NCI-H1436 (cell line): ENCODE measurements around the gene NUDT2.
"Not testable (repeated sequence)": the region's sequence is repeated elsewhere in the genome, so short reads cannot be mapped to it uniquely, and the experiment has no call there.

Source experiments
- DNase-seq: peaks from one replicate; lab custom pipeline; 2025; lab: John Stamatoyannopoulos, UW

NUDT2 gene

GRCh38 chr9:34328987-34329832 lies at the start of gene NUDT2, which contains the start of gene KIF24:
TSS of gene NUDT2 (plus strand) at chr9:34329569. CDS start at chr9:34339040, 9,471 bp downstream.
TSS of gene KIF24 (minus strand) at chr9:34329268. CDS start at chr9:34311346, 17,922 bp downstream.
- peak; percentile 99 for DNase-seq

DNA sequence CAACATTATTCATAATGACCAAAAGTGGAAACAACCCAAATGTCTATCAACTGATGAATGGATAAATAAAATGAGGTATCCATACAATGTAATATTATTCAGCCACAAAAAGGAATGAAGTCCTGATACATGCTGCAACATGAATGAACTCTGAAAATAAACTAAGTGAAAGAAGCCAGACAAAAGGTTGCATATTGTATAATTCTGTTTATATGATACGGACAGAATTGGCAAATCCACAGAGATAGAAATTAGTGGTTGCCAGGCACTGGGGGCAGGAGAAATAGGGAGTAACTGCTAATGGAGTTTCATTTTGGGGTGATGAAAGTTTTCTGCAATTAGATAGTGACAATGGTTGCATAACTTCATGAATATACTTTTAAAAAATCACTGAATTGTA lies 47.3 kb upstream of the NUDT2 start:
- DNase-seq: no peak

DNA sequence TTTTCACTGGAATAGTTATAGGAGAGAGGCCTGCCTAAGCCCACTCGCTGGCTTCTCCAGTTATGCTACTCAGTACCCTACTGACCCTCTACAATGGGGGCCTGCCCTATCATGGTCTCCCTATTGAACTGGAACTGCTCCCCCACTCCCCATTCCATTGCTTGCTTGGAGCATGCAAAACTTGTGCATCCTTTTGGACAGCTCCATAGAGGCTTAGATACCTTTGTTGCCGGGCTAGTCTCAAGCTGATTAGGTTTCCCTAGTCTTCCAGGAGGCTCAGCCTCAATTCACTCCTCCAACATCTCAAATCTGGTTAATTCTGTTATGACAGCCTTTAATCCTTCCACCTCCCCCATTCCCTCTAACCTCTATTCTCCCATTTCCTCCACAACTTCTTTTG lies 40.2 kb upstream of the NUDT2 start:
- no peak for DNase-seq

DNA sequence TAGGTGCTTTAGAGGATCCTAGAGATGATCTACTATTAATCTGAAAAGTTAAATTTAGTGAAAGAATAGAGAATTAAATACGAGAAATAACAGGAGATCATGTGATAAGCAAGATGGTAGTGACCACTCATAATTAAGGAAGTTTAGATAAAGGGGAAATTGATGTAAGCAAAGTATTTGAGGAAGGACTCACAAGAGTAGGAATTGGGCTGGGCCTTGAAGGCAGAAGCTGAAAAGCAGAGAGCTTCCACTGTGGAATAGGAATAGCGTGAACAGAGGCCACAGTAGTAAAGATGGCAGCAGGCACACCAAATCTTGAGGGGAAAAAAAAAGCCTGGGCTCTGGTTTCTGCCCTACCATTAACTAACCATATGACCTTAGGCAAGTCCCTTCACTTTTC lies 38.3 kb upstream of the NUDT2 start:
- DNase-seq: no peak

DNA sequence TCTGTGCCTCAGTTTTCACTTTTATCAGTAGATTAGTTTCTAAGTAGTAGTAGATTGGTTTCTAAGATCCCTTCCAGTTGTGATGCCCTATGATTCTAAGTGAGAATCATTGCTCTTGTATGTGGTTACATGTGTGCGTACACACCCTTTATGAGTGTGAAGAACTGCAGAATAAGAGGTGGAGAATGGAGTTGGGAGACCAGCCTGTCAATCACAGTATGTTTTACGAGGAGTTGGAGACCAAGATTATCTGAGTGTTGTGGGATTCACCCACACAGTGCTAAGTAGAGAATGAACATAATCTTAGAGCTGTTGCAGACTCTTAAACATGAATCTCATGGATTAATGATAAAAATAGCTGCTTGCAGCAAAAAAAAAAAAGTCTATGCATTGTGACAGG lies 37.9 kb upstream of the NUDT2 start:
- no peak for DNase-seq

DNA sequence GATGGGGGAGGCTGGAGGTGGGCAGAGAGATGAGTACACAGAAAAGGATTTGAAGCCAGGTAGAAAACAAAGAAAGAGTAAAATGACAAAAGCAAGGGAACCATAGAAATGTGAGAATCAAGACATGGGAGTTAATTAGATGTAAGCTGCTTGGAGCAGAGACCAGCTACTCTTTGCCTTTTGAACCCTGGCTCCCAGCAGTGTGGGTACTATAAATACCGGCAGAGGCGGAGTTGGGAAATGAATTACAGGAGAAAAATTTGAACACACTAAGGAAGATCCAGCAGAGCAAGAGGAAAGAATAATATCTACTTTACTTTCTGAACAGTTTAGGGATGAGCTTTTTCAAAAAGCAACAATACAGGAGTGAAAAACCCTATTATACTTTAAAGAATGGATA lies 36.8 kb upstream of the NUDT2 start:
- DNase-seq: no peak

DNA sequence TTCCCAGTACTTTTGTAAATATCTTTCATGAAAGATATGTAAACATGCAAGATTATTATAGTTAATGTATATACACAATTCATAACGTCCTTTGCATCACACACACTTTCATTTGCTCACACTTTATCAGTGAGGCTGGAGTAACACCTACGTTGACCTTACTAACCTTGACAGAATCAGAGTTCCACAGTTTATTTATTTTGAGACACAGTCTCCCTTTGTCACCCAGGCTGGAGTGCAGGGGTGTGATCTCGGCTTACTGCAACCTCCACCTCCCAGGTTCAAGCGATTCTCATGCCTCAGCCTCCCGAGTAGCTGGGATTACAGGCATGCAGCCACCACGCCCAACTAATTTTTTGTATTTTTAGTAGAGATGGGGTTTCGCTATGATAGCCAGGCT lies 28.3 kb upstream of the NUDT2 start:
- not testable (repeated sequence) for DNase-seq

- not testable (repeated sequence) for DNase-seq
These were observed 21.1 kb upstream of the NUDT2 start for GRCh38 chr9:34308316-34308715.

DNA sequence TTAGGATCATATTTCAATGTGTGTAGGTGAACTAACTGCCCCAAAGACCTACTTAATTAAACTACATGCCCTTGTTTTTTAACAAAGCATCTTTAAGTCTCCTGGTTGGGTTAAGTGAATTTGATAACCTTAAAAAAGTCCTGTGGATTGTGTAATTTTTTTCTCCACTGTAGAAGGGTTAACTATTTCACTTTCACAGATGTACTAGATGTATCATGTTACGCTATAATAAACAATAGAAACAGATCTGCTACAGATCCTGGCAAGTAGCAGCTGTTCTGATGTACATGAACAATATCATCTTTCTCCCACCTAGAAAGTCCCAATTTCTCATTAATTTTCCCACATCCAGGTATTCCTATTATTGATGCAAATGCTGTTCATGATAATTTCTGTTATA lies 19.2 kb upstream of the NUDT2 start:
- DNase-seq: peak; percentile 47

GRCh38 chr9:34311499-34312185 lies 17.7 kb upstream of the NUDT2 start:
- DNase-seq: no peak

DNA sequence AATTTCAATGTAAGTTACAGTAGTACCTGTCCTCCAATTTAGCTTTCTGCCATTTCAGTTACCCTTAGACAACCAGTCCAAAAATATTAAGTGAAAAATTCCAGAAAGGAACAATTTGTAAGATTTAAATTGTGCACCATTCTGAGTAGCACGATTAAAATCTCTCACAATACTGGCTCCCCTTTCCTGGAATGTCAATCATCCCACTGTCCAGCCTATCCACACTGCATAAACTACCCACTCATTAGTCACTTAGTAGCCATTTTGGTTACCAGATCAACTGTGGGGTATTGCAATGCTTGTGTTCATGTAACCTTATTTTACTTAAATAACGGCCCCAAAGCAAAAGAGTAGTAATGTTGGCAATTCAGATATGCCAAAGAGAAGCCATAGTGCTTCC lies 11.9 kb upstream of the NUDT2 start:
- DNase-seq: no peak

- DNase-seq: no peak
These were observed 11.1 kb upstream of the NUDT2 start for GRCh38 chr9:34318163-34318790.

GRCh38 chr9:34321451-34321850 lies 7.9 kb upstream of the NUDT2 start:
- no peak for DNase-seq

DNA sequence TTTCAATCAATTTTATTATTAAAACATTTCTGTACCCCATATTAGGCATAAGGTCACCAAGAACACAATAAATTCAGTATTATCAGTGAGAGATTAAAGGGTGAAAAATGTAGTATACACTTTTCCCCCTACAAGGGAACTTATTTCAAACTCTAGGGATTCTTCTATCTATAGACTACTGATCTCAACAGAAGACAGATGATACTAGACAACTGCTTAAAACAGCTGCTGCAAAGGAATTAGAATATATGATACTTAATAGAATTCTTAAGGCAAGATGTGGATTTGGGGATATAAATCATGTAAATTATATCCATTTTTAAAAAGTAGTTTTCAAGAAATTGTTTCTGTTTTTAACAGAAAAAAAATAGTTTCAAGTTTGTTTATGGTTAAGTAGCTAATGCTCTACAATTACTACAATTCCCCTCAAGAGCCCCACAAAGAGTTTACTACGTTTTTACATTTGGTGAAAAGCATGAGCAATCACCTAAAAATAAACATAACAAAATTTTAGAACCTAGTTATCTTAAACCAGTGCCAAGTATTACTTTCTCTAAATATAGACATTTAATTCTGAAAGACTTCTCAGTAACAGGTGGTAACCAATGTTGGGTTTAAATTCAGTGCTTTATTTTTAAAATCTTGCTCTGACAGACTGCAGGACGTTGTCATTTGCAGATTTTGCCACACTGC lies 6.3 kb upstream of the NUDT2 start:
- no peak for DNase-seq

GRCh38 chr9:34326690-34327089 lies 2.7 kb upstream of the NUDT2 start:
- no peak for DNase-seq

DNA sequence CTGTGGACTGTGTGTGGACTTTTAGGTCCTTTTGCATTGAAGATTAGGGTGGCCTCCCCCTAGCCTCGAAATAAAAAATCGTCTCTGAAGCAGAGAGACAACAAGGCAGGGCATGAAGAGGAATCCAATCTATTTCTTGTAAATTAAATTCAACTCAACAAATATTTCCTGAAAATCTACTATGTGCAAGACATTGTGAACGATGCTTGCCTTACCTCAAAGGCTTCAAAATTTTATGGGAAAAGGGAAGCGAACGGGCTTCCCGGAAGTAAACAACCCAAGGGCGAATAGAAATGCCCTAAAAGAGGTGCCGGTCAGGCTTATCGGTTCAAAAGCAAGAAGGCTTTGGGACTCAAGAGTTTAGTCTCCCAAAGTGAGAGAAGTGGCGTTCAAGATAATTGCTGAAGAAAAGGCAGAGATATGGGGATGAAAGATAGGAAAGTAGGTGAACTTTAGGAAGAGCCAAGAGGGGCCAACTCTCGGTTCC lies 826 bp upstream of the NUDT2 start:
- no peak for DNase-seq

DNA sequence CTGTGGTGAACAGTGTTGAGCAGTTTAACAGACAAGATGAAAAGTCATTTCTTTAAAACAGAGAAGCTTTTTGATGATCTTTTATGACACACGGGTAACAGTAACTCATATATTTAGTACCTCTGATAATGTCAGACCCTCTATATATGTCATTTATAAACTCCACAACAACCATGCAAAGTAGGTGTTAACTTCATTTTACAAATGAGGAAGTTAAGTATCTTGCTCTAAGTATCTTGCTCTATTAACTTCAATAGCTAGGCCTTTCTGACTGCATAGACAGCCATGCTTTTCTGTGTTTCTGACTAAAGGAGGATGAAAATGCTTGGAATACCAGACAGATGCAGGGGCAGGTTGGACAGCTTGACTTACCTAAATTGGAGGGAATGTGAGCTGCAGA lies 1.8 kb downstream of the NUDT2 start:
- DNase-seq: no peak

GRCh38 chr9:34332076-34332964 lies 3.0 kb downstream of the NUDT2 start:
- peak; percentile 16 for DNase-seq

GRCh38 chr9:34333836-34334235 lies 4.5 kb downstream of the NUDT2 start:
- no peak for DNase-seq

GRCh38 chr9:34334337-34334824 lies 5.0 kb downstream of the NUDT2 start:
- no peak for DNase-seq

DNA sequence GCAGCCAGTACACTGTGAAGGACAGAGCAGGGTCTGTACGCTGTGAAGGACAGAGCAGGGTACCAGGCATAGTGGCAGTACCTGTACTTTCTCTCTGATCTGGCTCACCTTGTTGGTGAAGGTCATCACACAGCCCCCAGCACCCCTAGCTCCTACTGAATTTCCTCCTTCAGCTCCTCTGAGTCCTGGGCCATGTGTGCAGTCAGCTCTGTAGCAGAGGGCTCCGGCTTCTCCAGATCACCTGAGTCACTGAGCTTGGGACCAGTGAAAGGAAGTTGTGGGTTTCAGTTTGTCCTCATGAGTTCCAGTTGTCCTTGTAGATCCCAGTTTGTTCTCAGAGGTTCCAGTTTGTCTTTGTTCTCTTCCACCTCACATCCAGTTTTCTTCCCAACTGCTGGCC lies 5.5 kb downstream of the NUDT2 start:
- no peak for DNase-seq
